ENCODE measurements around the gene MMAA. TPM values are rescaled to one million over a fixed set of nuclear protein-coding genes. Genes with fewer than 3 reads are reported as not detected.
A peak's percentile ranks its signal among the peaks of the same experiment; 100 is the strongest.
"Not testable (repeated sequence)": the region's sequence is repeated elsewhere in the genome, so short reads cannot be mapped to it uniquely, and the experiment has no call there.

MMAA gene
- total RNA-seq, 6 donors from 2014 or later = 2.1 to 11.7 (median 7.6) TPM

- Histone ChIP-seq H3K36me3 (peaks cover 0 to 22% (median 5%) of the 10 kb centered on the region in 4 donors), H3K4me3 (no peak overlapping the region), H3K27me3 (no peaks in the 10 kb centered on the region), H3K9me3 (no peaks in the 10 kb centered on the region), H3K27ac (no peak overlapping the region), H3K4me1 (no peaks in the 10 kb centered on the region)
- no peak for DNase-seq
- ATAC-seq (ENCODE audit: low FRiP score in 2 of 2) = no peak
- 84 to 90% methylated on average over 6 of the region's 6 CpGs for WGBS, 2 donors
- TF ChIP-seq CTCF (IDR thresholded peaks at IDR 0.05) (no peak), POLR2A (IDR thresholded peaks at IDR 0.05) (no peak), POLR2AphosphoS5 (IDR thresholded peaks at IDR 0.05) (no peak), EP300 (IDR thresholded peaks at IDR 0.05) (no peak)
These were observed 20.1 kb downstream of the MMAA start for GRCh38 chr4:145639186-145639698.

GRCh38 chr4:145640236-145640635 lies 21.1 kb downstream of the MMAA start:
- H3K36me3 ChIP-seq = peaks cover 0 to 25% (median 5%) of the 10 kb centered on the region in 4 donors
- DNase-seq, H3K4me3 ChIP-seq, H3K9me3 ChIP-seq, H3K27me3 ChIP-seq, H3K27ac ChIP-seq, H3K4me1 ChIP-seq: not testable (repeated sequence)
- peak in 1 of 2 donors; percentile 70 for ATAC-seq (ENCODE audit: low FRiP score in 2 of 2)
- WGBS, 2 donors = 88 to 91% methylated on average over 2 of the region's 2 CpGs

- no peaks in the 10 kb centered on the region for H3K4me1 ChIP-seq
- WGBS, 2 donors = 85 to 92% methylated on average over 1 of the region's 1 CpG
- ATAC-seq (ENCODE audit: low FRiP score in 2 of 2) = no peak
- H3K4me3 ChIP-seq = no peak overlapping the region
- H3K27ac ChIP-seq = no peak overlapping the region
- no peak for TF ChIP-seq POLR2A (IDR thresholded peaks at IDR 0.05)
- no peak for TF ChIP-seq CTCF (IDR thresholded peaks at IDR 0.05)
- no peak for TF ChIP-seq EP300 (IDR thresholded peaks at IDR 0.05)
- no peak for TF ChIP-seq POLR2AphosphoS5 (IDR thresholded peaks at IDR 0.05)
- peaks cover 0 to 47% (median 5%) of the 10 kb centered on the region in 4 donors for H3K36me3 ChIP-seq
- no peaks in the 10 kb centered on the region for H3K27me3 ChIP-seq
- no peaks in the 10 kb centered on the region for H3K9me3 ChIP-seq
- no peak for DNase-seq
These were observed 24.1 kb downstream of the MMAA start for GRCh38 chr4:145643295-145643694.

GRCh38 chr4:145644699-145645098 lies 25.5 kb downstream of the MMAA start:
- Histone ChIP-seq H3K27ac (no peak overlapping the region), H3K36me3 (peaks cover 0 to 47% (median 2%) of the 10 kb centered on the region in 4 donors), H3K27me3 (no peaks in the 10 kb centered on the region), H3K4me3 (no peak overlapping the region), H3K4me1 (no peaks in the 10 kb centered on the region), H3K9me3 (no peaks in the 10 kb centered on the region)
- no peak for TF ChIP-seq CTCF (IDR thresholded peaks at IDR 0.05)
- no peak for TF ChIP-seq EP300 (IDR thresholded peaks at IDR 0.05)
- no peak for TF ChIP-seq POLR2A (IDR thresholded peaks at IDR 0.05)
- no peak for TF ChIP-seq POLR2AphosphoS5 (IDR thresholded peaks at IDR 0.05)
- no peak for DNase-seq
- WGBS, 2 donors = 87 to 91% methylated on average over 3 of the region's 3 CpGs
- ATAC-seq (ENCODE audit: low FRiP score in 2 of 2) = no peak

- H3K9me3 ChIP-seq = no peaks in the 10 kb centered on the region
- no peak for DNase-seq
- no peaks in the 10 kb centered on the region for H3K4me1 ChIP-seq
- no peak overlapping the region for H3K27ac ChIP-seq
- no peaks in the 10 kb centered on the region for H3K27me3 ChIP-seq
- H3K4me3 ChIP-seq = no peak overlapping the region
- TF ChIP-seq EP300 (IDR thresholded peaks at IDR 0.05) = no peak
- TF ChIP-seq POLR2AphosphoS5 (IDR thresholded peaks at IDR 0.05) = no peak
- no peak for TF ChIP-seq POLR2A (IDR thresholded peaks at IDR 0.05)
- TF ChIP-seq CTCF (IDR thresholded peaks at IDR 0.05) = no peak
- peaks cover 9 to 40% (median 15%) of the 10 kb centered on the region in 4 donors for H3K36me3 ChIP-seq
- WGBS, 2 donors = 93 to 100% methylated on average over 1 of the region's 1 CpG
- no peak for ATAC-seq (ENCODE audit: low FRiP score in 2 of 2)
These were observed 37.0 kb downstream of the MMAA start for GRCh38 chr4:145656156-145656555.
